Subcutaneous preadipocyte (primary cell): ENCODE data around the gene RTF2. TPM values are rescaled to one million over a fixed set of nuclear protein-coding genes. Genes with fewer than 3 reads are reported as not detected.

Experiments
- small RNA-seq: library from RNA; depleted of rRNA; stranded (forward); fragments of <200 nt; gene quantifications from one replicate; pipeline ENCODE3, GENCODE V24; 2012
- total RNA-seq: library from RNA; depleted of rRNA; stranded (reverse); fragments of >200 nt; gene quantifications from 2 replicates; pipeline ENCODE4 v1.2.3, GENCODE V29; 2012

Gene RTF2
- 46.1 and 47.0 TPM in 2 replicates for total RNA-seq

DNA sequence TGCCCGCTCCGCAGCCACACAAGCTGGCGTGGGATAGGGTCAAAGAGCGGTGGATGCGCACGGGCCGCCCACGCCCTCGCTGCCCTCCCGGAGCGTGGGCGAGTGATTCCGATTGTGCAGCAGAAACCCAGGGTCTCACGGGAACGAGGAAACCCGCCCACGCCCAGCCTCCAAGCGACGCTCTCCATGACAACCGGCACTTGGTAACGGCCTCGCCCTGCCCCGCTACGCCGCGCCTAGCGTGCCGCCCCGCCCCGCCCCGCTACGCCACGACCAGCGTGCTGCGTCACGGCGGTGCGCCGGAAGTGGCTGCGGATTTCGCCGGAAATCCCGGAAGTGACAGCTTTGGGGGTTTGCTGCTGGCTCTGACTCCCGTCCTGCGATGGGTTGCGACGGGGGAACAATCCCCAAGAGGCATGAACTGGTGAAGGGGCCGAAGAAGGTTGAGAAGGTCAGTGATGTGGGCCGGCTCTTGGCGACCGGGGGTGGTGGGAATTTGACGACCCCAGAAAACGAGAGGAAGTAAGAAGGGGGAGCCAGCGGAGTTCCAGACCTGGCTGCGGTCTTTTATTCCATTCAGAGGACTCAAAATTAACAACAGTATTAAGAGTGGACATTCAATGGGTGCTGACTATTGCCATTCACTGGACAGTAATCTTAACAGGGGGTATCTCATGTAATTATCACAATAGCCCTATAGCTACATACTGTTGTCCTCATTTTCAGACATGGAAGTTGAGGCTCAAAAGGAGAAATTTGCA, at the start of gene RTF2:
TSS of gene RTF2 (plus strand) at position 312 of the 761 bp plus-strand sequence. CDS start at position 383, 71 bp downstream.

GRCh38 chr20:56524444-56524843, 56.0 kb downstream of the RTF2 start, which contains the start of gene FAM209A:
Gene FAM209A, plus strand, starts transcription at chr20:56524744. Its CDS starts 65 bp downstream, at chr20:56524809.

GRCh38 chr20:56532946-56533345, 64.5 kb downstream of the RTF2 start, which contains the start of gene FAM209B:
Gene FAM209B, plus strand, starts transcription at chr20:56533246. Its CDS starts 96 bp downstream, at chr20:56533342.

Small RNAs within 50 kb of the gene (small RNA-seq; reads per million reads assigned to genes)
- gene RPL39P: not detected

Other genes starting within 250 kb of the RTF2 start
- not detected in 2 replicates for gene MC3R, start 219.9 kb upstream of the RTF2 start, total RNA-seq
- gene FAM210B, start 109.7 kb upstream of the RTF2 start, total RNA-seq: 41.9 and 46.5 TPM in 2 replicates
- 29.4 and 62.9 TPM in 2 replicates for gene AURKA, start 76.4 kb upstream of the RTF2 start, total RNA-seq
- 30.5 and 36.8 TPM in 2 replicates for gene CSTF1, start 76.0 kb upstream of the RTF2 start, total RNA-seq
- gene CASS4, start 56.4 kb upstream of the RTF2 start, total RNA-seq: under 0.01 and 0.20 TPM in 2 replicates
- not detected in 2 replicates for gene FAM209A, start 56.1 kb downstream of the RTF2 start, total RNA-seq
- gene FAM209B, start 64.6 kb downstream of the RTF2 start, total RNA-seq: not detected in 2 replicates
- gene TFAP2C, start 160.7 kb downstream of the RTF2 start, total RNA-seq: 1.2 TPM in 1 of 2 replicates, not detected in the other